Measurements from ENCODE around the gene SCGB1C2.

SCGB1C2 gene

DNA sequence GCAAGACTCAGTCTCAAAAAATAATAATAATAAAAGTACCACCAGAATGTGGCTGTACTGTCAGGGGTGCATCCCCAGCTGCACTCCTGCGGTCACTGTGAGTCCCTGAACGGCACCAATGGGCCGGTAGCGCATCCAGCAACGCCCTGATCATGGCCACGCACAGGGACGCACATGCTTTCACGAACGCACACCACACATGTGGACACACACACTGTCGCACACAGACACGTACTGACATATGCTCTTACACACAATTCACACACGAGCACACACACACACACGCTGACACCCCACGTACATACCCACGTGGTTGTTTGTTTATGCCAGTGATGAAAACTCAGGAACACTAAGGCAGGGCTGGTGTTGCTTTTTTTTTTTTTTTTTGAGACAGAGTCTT is 22.2 kb downstream of the SCGB1C2 start:
- Histone ChIP-seq H3K27ac (replicated peaks) (no peak overlapping the region), H3K4me3 (replicated peaks; ENCODE audit: insufficient read depth, low read length) (no peak overlapping the region), H3K27me3 (ENCODE audit: insufficient read depth, poor library complexity, severe bottlenecking) (no peaks in the 10 kb centered on the region)
- TF ChIP-seq, protein P1, sequence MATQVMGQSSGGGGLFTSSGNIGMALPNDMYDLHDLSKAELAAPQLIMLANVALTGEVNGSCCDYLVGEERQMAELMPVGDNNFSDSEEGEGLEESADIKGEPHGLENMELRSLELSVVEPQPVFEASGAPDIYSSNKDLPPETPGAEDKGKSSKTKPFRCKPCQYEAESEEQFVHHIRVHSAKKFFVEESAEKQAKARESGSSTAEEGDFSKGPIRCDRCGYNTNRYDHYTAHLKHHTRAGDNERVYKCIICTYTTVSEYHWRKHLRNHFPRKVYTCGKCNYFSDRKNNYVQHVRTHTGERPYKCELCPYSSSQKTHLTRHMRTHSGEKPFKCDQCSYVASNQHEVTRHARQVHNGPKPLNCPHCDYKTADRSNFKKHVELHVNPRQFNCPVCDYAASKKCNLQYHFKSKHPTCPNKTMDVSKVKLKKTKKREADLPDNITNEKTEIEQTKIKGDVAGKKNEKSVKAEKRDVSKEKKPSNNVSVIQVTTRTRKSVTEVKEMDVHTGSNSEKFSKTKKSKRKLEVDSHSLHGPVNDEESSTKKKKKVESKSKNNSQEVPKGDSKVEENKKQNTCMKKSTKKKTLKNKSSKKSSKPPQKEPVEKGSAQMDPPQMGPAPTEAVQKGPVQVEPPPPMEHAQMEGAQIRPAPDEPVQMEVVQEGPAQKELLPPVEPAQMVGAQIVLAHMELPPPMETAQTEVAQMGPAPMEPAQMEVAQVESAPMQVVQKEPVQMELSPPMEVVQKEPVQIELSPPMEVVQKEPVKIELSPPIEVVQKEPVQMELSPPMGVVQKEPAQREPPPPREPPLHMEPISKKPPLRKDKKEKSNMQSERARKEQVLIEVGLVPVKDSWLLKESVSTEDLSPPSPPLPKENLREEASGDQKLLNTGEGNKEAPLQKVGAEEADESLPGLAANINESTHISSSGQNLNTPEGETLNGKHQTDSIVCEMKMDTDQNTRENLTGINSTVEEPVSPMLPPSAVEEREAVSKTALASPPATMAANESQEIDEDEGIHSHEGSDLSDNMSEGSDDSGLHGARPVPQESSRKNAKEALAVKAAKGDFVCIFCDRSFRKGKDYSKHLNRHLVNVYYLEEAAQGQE (IDR thresholded peaks at IDR 0.05; ENCODE audit: insufficient replicate concordance, low read depth) = no peak
- TF ChIP-seq GABPA (IDR thresholded peaks at IDR 0.05; ENCODE audit: low read depth) (no peak), SPI1 (IDR thresholded peaks at IDR 0.05; ENCODE audit: borderline replicate concordance, low read depth) (no peak), POLR2AphosphoS5 (IDR thresholded peaks at IDR 0.05; ENCODE audit: low read depth) (no peak)
- TF ChIP-seq, protein P2, sequence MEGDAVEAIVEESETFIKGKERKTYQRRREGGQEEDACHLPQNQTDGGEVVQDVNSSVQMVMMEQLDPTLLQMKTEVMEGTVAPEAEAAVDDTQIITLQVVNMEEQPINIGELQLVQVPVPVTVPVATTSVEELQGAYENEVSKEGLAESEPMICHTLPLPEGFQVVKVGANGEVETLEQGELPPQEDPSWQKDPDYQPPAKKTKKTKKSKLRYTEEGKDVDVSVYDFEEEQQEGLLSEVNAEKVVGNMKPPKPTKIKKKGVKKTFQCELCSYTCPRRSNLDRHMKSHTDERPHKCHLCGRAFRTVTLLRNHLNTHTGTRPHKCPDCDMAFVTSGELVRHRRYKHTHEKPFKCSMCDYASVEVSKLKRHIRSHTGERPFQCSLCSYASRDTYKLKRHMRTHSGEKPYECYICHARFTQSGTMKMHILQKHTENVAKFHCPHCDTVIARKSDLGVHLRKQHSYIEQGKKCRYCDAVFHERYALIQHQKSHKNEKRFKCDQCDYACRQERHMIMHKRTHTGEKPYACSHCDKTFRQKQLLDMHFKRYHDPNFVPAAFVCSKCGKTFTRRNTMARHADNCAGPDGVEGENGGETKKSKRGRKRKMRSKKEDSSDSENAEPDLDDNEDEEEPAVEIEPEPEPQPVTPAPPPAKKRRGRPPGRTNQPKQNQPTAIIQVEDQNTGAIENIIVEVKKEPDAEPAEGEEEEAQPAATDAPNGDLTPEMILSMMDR (IDR thresholded peaks at IDR 0.05; ENCODE audit: insufficient read depth, low read length) = no peak
- DNase-seq (ENCODE audit: low read depth in 1 of 2, low spot score in 1 of 2) = no peak

DNA sequence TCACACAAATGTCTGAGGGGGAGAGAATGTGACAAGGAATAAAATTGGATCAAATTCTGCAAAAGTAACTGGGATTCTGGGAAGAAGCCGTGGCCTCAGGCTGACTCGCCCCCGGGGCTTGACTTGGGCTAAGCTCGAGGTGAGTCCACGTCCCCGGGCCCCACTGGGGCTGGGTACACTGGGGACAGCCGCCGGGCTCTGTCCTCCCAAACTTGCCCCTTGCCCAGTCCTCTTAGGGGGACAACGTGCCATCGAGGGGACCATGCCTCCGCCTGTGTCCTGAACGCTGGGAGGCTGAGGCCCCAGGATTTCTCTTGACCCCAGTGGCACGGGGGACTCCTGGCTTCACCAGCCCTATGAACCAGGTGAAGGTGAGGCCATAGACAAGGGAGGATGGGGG is 23.0 kb downstream of the SCGB1C2 start:
- TF ChIP-seq GABPA (IDR thresholded peaks at IDR 0.05; ENCODE audit: low read depth) = no peak
- no peak for TF ChIP-seq SPI1 (IDR thresholded peaks at IDR 0.05; ENCODE audit: borderline replicate concordance, low read depth)
- TF ChIP-seq, protein P1 (IDR thresholded peaks at IDR 0.05; ENCODE audit: insufficient replicate concordance, low read depth) = no peak
- TF ChIP-seq, protein P2 (IDR thresholded peaks at IDR 0.05; ENCODE audit: insufficient read depth, low read length) = no peak

DNA sequence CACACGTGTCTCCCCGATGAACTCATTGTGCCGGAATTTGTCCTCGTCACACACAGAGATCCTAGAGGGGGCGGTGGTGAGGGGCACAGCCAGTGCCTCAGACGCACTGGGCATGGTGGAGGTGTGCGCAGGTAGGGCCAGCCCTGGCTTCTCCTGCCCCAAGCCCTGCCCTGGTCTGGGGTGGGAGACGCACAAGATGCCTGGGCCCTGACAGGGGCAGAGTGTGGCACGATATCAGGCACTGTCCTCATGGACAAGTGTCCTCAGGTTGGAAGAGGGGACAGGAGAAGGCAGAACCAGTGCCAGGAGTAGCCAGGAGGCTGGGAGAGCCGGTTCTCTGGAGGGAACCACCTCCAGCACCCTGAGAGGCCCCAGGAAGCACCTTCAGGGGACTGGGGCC is 24.1 kb downstream of the SCGB1C2 start:
- no peaks in the 10 kb centered on the region for H3K27me3 ChIP-seq (ENCODE audit: insufficient read depth, poor library complexity, severe bottlenecking)
- no peak for DNase-seq (ENCODE audit: low read depth in 1 of 2, low spot score in 1 of 2)
- no peak overlapping the region for H3K27ac ChIP-seq (replicated peaks)
- no peak for TF ChIP-seq SPI1 (IDR thresholded peaks at IDR 0.05; ENCODE audit: borderline replicate concordance, low read depth)
- TF ChIP-seq, protein P2 (IDR thresholded peaks at IDR 0.05; ENCODE audit: insufficient read depth, low read length) = no peak
- TF ChIP-seq GABPA (IDR thresholded peaks at IDR 0.05; ENCODE audit: low read depth) = no peak
- TF ChIP-seq, protein P1 (IDR thresholded peaks at IDR 0.05; ENCODE audit: insufficient replicate concordance, low read depth) = no peak
- TF ChIP-seq POLR2AphosphoS5 (IDR thresholded peaks at IDR 0.05; ENCODE audit: low read depth) = no peak
- no peak overlapping the region for H3K4me3 ChIP-seq (replicated peaks; ENCODE audit: insufficient read depth, low read length)

More for the DNA sequence above, 23.0 kb downstream of the SCGB1C2 start:
- Histone ChIP-seq H3K4me3 (replicated peaks; ENCODE audit: insufficient read depth, low read length) (no peak overlapping the region), H3K27ac (replicated peaks) (no peak overlapping the region), H3K27me3 (ENCODE audit: insufficient read depth, poor library complexity, severe bottlenecking) (no peaks in the 10 kb centered on the region)
- DNase-seq (ENCODE audit: low read depth in 1 of 2, low spot score in 1 of 2) = no peak

Data from HL-60 (cell line).